ENCODE measurements around the gene CRYGN.

- TF ChIP-seq CTCF (IDR thresholded peaks at IDR 0.05) = no peak
- no peak for TF ChIP-seq MAX (IDR thresholded peaks at IDR 0.05; ENCODE audit: low read depth)
- no peak for TF ChIP-seq USF1 (IDR thresholded peaks at IDR 0.05; ENCODE audit: borderline replicate concordance, low read depth)
- no peak for TF ChIP-seq CHD2 (IDR thresholded peaks at IDR 0.05; ENCODE audit: low read length, partially characterized antibody)
- TF ChIP-seq IRF3 (IDR thresholded peaks at IDR 0.05; ENCODE audit: low read depth, low read length) = no peak
Measured at GRCh38 chr7:151423226-151423625, 16.7 kb downstream of the CRYGN start.

All from SK-N-SH (cell line).